NCI-H2029 (cell line): Measurements from ENCODE around the gene ATP6V0C.

Source experiments
- DNase-seq: peaks from one replicate; lab custom pipeline; 2025; lab: John Stamatoyannopoulos, UW

Gene ATP6V0C

DNA sequence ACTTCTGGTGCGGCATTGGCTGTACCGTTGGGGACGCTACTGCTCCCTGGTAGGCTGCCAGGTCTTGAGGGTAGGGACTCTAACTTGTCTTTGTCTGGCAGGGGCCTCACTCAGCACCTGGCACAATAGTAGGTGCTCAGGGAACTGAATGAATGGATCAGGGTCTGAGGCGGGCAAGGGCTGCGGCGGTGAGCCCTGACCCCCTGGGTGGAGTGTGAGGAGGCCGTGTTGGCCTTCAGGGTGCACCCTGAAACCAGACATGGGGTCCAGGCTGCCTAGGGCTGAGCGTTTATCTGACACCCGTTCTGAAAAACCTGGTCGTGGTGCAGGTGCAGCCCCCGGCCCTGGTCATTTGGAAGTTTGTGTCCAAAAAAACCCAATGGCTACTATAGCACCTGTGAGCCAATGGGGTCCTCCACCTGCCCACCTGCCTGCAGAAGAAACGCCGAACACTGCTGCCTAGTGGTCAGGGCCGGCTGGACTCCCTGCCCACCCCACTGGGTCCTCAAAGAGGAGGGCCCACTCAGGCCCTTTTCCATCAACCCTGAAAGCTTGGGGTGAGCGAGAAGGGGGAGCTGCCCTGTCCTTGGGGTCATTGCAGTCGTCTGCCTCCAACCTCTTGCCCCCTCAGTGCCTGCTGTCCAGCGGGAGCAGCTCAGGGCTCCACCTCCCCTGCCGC, 4.9 kb upstream of the ATP6V0C start:
- no peak for DNase-seq

DNA sequence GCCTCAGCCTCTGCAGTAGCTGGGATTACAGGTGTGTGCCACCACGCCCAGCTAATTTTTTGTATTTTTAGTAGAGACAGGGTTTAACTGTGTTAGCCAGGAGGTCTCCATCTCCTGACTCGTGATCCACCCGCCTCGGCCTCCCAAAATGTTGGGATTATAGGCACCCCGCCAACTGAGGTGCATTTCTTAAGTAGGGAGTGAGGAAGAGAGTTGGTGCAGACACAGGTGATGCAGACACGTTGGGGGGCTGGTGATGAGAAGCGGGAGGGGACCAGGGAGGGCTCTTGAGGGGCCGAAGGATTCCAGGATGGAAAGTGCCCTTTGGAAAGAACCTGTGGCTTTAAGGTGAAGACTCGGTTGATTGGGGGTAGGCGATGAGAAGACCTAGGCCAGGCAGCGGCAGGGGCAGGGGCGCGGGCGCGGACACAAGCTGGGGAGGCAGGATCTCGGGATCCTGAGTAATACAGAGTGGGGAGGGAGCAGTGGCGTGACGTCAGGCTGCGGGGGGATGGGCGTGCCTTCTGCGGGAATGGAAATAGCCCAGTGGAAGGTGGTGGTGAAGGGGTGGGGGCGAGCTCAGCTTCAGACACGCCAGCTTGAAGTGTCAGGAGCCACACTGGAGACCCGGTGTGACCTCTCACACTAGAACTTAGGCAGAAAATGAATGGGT, 2.5 kb upstream of the ATP6V0C start:
- DNase-seq: no peak

DNA sequence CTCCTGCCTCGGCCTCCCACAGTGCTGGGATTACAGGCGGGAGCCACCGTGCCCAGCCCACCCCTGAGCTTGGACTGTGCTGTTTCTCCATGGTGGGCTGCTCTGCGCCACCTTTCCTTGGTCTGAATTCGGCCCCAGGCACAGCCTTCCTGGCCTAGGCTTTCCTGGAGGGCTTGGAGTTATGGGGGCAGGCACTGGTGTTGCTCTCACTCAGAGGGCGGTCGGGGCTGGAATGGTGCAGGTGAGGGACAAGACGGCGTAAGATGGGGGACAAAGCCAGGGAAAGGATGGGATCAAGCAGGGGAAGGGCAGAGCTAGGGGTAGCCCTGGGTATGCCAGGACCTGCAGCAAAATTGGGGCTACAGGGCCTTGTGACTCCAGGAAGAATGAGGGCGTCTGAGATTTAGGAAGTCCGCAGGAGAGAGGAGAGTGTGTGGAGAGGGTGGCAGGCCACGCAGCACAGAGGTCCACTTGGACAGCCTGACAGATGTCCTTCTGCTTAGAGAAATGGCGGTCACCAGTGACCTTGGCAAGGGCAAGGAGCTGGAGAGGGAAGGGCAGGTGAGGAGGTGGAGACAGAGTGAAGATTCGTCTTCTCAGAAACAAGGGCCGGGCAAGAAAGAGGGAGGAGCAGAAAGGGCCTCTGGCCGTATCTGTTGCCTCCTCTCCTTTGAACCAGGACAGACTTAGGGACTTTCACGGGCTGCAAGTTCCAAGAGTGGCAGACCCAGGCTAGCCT, 1.6 kb upstream of the ATP6V0C start:
- DNase-seq: no peak

GRCh38 chr16:2512735-2513404, 882 bp upstream of the ATP6V0C start:
- DNase-seq: no peak

- DNase-seq: no peak
Measured at GRCh38 chr16:2514333-2515179, 804 bp downstream of the ATP6V0C start.

DNA sequence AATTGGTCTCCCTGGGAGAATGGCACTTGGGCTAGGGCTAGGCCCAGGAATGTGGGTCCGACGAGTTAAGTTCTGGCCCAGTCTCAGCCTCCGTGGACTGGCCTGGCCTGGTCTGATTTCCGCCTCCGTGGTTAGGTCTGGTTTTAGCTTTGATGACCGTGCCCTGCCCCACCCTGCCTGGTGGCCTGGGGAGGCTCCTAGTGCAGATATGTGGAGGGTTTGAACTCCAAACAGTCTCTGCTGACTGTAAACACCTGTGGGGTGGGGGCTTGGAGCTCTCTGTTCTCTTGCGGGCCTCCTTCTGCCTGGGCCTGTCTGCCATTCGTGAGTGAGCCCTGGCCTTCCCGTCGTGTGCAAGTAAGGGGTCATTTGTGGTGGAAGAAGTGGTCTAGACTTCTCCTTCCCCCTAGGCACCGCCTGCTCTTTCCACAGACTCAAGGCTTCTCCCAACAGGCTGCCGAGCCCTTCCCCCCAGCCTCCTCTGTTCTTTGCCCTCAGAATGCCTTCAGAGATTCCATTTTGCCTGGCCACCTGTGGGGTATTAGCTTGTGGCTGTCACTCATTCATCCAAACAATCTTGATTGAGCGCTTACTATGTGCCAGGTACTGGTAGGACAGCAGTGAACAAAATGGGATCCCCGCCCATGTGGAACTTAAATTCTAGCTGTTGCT, 1.6 kb downstream of the ATP6V0C start:
- DNase-seq: no peak

GRCh38 chr16:2516391-2517240, 2.9 kb downstream of the ATP6V0C start:
- DNase-seq: no peak

GRCh38 chr16:2517954-2518605, 4.3 kb downstream of the ATP6V0C start:
- no peak for DNase-seq

DNA sequence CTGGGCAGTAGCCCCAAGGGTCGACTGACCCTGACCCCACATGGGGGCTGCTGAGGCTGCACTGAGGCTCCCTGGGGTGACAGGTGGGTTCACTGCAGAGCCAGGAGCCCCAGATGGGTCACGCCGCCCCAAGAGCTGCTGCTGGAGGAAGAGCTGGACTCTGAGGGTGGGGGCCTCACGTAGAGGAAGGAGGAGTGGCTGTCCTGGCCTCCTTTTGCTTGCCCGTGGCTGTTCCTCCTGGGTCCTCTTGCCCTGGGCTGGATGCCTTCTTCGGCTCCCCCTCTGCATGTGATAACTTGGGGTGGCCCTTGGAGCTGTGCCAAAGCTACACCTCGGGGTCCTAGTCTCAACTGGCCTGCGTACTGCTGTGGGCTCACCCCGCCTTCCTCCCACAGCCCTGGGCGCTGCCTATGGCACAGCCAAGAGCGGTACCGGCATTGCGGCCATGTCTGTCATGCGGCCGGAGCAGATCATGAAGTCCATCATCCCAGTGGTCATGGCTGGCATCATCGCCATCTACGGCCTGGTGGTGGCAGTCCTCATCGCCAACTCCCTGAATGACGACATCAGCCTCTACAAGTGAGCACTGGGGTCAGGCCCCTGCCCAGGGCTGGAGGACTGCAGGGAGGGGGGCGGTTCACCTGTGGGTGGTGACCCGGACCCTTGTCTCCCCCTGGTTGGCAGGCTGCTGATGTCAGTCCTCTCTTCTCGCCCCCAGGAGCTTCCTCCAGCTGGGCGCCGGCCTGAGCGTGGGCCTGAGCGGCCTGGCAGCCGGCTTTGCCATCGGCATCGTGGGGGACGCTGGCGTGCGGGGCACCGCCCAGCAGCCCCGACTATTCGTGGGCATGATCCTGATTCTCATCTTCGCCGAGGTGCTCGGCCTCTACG, 5.3 kb downstream of the ATP6V0C start:
- no peak for DNase-seq

- DNase-seq: no peak
Measured at GRCh38 chr16:2519711-2520080, 5.9 kb downstream of the ATP6V0C start.

- DNase-seq: peak; percentile 85
Measured at GRCh38 chr16:2520097-2520783, 6.5 kb downstream of the ATP6V0C start, which contains the start of gene AMDHD2. Gene AMDHD2, plus strand, starts transcription at chr16:2520371. Its CDS starts 88 bp downstream, at chr16:2520459.

- no peak for DNase-seq
Measured at GRCh38 chr16:2520784-2521531, 7.2 kb downstream of the ATP6V0C start.

GRCh38 chr16:2523801-2524231, 10.1 kb downstream of the ATP6V0C start:
- DNase-seq: no peak

DNA sequence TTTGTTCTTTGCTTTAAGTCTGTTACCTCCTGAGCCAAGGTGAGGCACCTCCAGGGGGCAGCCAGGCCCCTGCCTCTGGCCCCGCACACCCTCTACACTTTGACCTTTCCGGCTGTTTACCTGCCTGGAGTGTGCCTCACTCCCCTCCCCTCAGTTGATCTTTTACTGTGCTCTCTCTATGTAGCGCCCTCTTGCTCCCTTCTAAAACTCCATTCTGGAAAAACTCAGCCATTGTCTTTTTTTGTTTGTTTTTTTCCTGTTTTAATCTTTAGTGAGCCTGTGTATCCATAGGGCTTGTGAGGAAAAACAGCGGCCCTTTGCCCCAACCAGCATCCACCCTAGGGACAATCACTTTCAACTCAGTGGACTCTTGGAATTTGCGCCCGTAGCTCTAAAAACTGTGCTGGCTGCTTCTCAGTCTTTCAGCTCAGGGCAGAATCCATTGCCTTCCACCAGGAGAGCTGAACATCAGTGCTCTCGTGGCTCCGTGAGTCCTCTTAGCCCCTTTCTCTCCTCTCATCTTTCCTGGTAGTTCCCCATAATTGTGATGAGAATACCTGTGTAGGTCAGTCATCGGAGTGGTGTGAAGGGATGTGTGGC, 10.7 kb downstream of the ATP6V0C start:
- DNase-seq: no peak

DNA sequence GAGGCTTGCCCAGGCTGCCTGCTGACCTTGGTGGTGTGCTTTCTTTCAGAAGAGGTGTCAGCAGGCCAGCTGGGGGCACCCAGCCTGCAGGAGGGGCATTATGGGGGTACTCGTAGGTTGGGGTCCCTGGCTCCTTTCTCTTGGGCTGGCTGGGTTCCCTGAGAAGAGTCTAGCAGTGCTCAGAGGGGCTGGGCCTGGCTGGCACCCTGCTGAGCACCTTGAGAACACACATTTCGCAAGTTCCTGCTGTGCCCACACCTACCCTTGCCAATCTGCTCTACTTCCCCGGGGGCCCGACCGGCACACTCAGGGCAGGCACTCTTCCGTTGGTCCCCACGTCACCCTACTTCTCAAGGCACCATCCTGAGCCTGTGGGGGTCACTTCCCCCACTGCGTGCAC, 12.4 kb downstream of the ATP6V0C start:
- DNase-seq: no peak

DNA sequence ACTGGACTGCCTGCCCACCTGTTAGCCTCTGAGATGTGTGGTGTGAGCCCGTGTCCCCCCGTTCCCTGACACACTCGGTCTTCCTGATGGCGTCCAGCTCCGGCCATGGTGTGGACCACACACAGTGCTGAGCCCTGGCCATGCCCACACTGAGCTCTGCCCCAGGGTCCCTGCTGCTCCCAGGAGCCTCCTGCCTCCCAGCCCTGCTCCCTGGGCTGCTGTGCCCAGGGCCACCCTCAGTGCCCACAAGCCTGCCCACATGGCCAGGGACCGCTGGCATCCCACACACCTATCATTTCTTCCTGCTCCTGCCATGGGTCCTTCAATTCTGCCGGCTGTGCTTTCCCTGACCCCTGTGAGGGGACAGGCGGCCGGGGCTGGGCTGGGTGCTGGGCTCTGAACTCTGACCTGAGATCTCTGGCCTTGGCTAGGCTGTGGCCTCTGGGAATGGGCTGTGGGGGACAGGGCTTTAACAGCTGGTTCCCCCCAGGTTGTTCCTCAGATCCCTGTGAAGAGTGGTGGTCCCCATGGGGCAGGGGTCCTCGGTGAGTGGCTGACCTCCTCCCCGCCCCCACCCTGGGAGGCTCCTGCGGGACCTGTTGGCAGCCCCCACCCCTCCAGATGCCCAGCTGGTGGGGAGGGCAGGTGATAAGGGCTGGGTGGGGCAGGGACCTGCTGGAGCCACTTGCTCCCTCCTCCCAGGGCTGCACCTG, 13.5 kb downstream of the ATP6V0C start:
- no peak for DNase-seq
